GM21367 (cell line): ENCODE data around the gene SUCNR1.
"Not testable (repeated sequence)": the region's sequence is repeated elsewhere in the genome, so short reads cannot be mapped to it uniquely, and the experiment has no call there.

Experiments
- ATAC-seq: cut with Tn5 transposase; IDR thresholded peaks from one replicate; pipeline ENCODE4 v1.9.1; 2021; ENCODE audit not compliant: unreplicated experiment

The SUCNR1 gene

GRCh38 chr3:151871639-151872468 lies 1.6 kb upstream of the SUCNR1 start:
- peak; percentile 80 for ATAC-seq

- not testable (repeated sequence) for ATAC-seq
Observed at GRCh38 chr3:151874079-151874478, 636 bp downstream of the SUCNR1 start.

- peak; percentile 56 for ATAC-seq
Observed at GRCh38 chr3:151875759-151876158, 2.3 kb downstream of the SUCNR1 start.

GRCh38 chr3:151877269-151877668 lies 3.8 kb downstream of the SUCNR1 start:
- no peak for ATAC-seq

- no peak for ATAC-seq
Observed at GRCh38 chr3:151878465-151878864, 5.0 kb downstream of the SUCNR1 start.

GRCh38 chr3:151879037-151879436 lies 5.6 kb downstream of the SUCNR1 start:
- no peak for ATAC-seq

GRCh38 chr3:151879679-151880415 lies 6.4 kb downstream of the SUCNR1 start:
- ATAC-seq: no peak

GRCh38 chr3:151880416-151880690 lies 6.9 kb downstream of the SUCNR1 start:
- ATAC-seq: no peak

GRCh38 chr3:151881137-151881536 lies 7.7 kb downstream of the SUCNR1 start:
- ATAC-seq: no peak

- ATAC-seq: not testable (repeated sequence)
Observed at GRCh38 chr3:151885397-151885796, 12.0 kb downstream of the SUCNR1 start.

- ATAC-seq: not testable (repeated sequence)
Observed at GRCh38 chr3:151887450-151888211, 14.2 kb downstream of the SUCNR1 start.

GRCh38 chr3:151890721-151891141 lies 17.3 kb downstream of the SUCNR1 start:
- peak; percentile 72 for ATAC-seq

GRCh38 chr3:151891721-151892120 lies 18.3 kb downstream of the SUCNR1 start:
- no peak for ATAC-seq

- no peak for ATAC-seq
Observed at GRCh38 chr3:151894219-151894618, 20.8 kb downstream of the SUCNR1 start.

- ATAC-seq: no peak
Observed at GRCh38 chr3:151895478-151896241, 22.2 kb downstream of the SUCNR1 start.

- ATAC-seq: no peak
Observed at GRCh38 chr3:151896246-151897012, 23.0 kb downstream of the SUCNR1 start.

GRCh38 chr3:151898121-151898520 lies 24.7 kb downstream of the SUCNR1 start:
- not testable (repeated sequence) for ATAC-seq

- not testable (repeated sequence) for ATAC-seq
Observed at GRCh38 chr3:151898564-151899261, 25.3 kb downstream of the SUCNR1 start.

- no peak for ATAC-seq
Observed at GRCh38 chr3:151899996-151900395, 26.6 kb downstream of the SUCNR1 start.
